ENCODE measurements around the gene KRTDAP. TPM values are rescaled to one million over a fixed set of nuclear protein-coding genes. Genes with fewer than 3 reads are reported as not detected.

The KRTDAP gene
- total and polyA plus RNA-seq, 2 donors from 2014 or later, result not detected

Other genes with a start within 250 kb of the KRTDAP start
- 87.2 TPM for gene LSR, start 241.5 kb downstream of the KRTDAP start, total RNA-seq
- gene LSR, start 241.5 kb downstream of the KRTDAP start, polyA plus RNA-seq (ENCODE audit: insufficient read depth, low read depth, low replicate concordance), result 37.9 TPM
- gene USF2, start 221.5 kb downstream of the KRTDAP start, total RNA-seq, result 118 TPM
- 82.8 TPM for gene USF2, start 221.5 kb downstream of the KRTDAP start, polyA plus RNA-seq (ENCODE audit: insufficient read depth, low read depth, low replicate concordance)
- gene HAMP, start 207.9 kb downstream of the KRTDAP start, total RNA-seq, result 1.3 TPM
- 1.1 TPM for gene HAMP, start 207.9 kb downstream of the KRTDAP start, polyA plus RNA-seq (ENCODE audit: insufficient read depth, low read depth, low replicate concordance)
- 1.1 TPM for gene MAG, start 198.3 kb downstream of the KRTDAP start, total RNA-seq
- gene MAG, start 198.3 kb downstream of the KRTDAP start, polyA plus RNA-seq (ENCODE audit: insufficient read depth, low read depth, low replicate concordance), result 0.41 TPM
- 15.4 TPM for gene CD22, start 161.3 kb downstream of the KRTDAP start, total RNA-seq
- 0.82 TPM for gene CD22, start 161.3 kb downstream of the KRTDAP start, polyA plus RNA-seq (ENCODE audit: insufficient read depth, low read depth, low replicate concordance)
- gene FFAR1, start 142.6 kb downstream of the KRTDAP start, total RNA-seq, result not detected
- gene FFAR1, start 142.6 kb downstream of the KRTDAP start, polyA plus RNA-seq (ENCODE audit: insufficient read depth, low read depth, low replicate concordance), result not detected
- not detected for gene FFAR3, start 132.0 kb downstream of the KRTDAP start, total RNA-seq
- gene FFAR3, start 132.0 kb downstream of the KRTDAP start, polyA plus RNA-seq (ENCODE audit: insufficient read depth, low read depth, low replicate concordance), result not detected
- not detected for gene GPR42, start 119.4 kb downstream of the KRTDAP start, total RNA-seq
- not detected for gene GPR42, start 119.4 kb downstream of the KRTDAP start, polyA plus RNA-seq (ENCODE audit: insufficient read depth, low read depth, low replicate concordance)
- gene FFAR2, start 42.2 kb downstream of the KRTDAP start, total RNA-seq, result 0.22 TPM
- gene FFAR2, start 42.2 kb downstream of the KRTDAP start, polyA plus RNA-seq (ENCODE audit: insufficient read depth, low read depth, low replicate concordance), result not detected
- 150 TPM for gene DMKN, start 23.2 kb upstream of the KRTDAP start, total RNA-seq
- 137 TPM for gene DMKN, start 23.2 kb upstream of the KRTDAP start, polyA plus RNA-seq (ENCODE audit: insufficient read depth, low read depth, low replicate concordance)
- gene SBSN, start 37.8 kb upstream of the KRTDAP start, total RNA-seq, result not detected
- gene SBSN, start 37.8 kb upstream of the KRTDAP start, polyA plus RNA-seq (ENCODE audit: insufficient read depth, low read depth, low replicate concordance), result not detected
- not detected for gene GAPDHS, start 43.0 kb upstream of the KRTDAP start, total RNA-seq
- gene GAPDHS, start 43.0 kb upstream of the KRTDAP start, polyA plus RNA-seq (ENCODE audit: insufficient read depth, low read depth, low replicate concordance), result not detected
- 76.9 TPM for gene TMEM147, start 55.2 kb upstream of the KRTDAP start, total RNA-seq
- gene TMEM147, start 55.2 kb upstream of the KRTDAP start, polyA plus RNA-seq (ENCODE audit: insufficient read depth, low read depth, low replicate concordance), result 233 TPM
- gene ATP4A, start 73.2 kb upstream of the KRTDAP start, total RNA-seq, result not detected
- not detected for gene ATP4A, start 73.2 kb upstream of the KRTDAP start, polyA plus RNA-seq (ENCODE audit: insufficient read depth, low read depth, low replicate concordance)
- gene PMIS2, start 95.7 kb upstream of the KRTDAP start, total RNA-seq, result not detected
- not detected for gene PMIS2, start 95.7 kb upstream of the KRTDAP start, polyA plus RNA-seq (ENCODE audit: insufficient read depth, low read depth, low replicate concordance)
- gene HAUS5, start 122.3 kb upstream of the KRTDAP start, total RNA-seq, result 15.9 TPM
- gene HAUS5, start 122.3 kb upstream of the KRTDAP start, polyA plus RNA-seq (ENCODE audit: insufficient read depth, low read depth, low replicate concordance), result 6.8 TPM
- gene RBM42, start 138.6 kb upstream of the KRTDAP start, total RNA-seq, result 77.6 TPM
- 78.1 TPM for gene RBM42, start 138.6 kb upstream of the KRTDAP start, polyA plus RNA-seq (ENCODE audit: insufficient read depth, low read depth, low replicate concordance)
- 0.38 TPM for gene ETV2, start 151.3 kb upstream of the KRTDAP start, total RNA-seq
- gene ETV2, start 151.3 kb upstream of the KRTDAP start, polyA plus RNA-seq (ENCODE audit: insufficient read depth, low read depth, low replicate concordance), result 3.3 TPM
- gene COX6B1, start 157.9 kb upstream of the KRTDAP start, total RNA-seq, result 323 TPM
- gene COX6B1, start 157.9 kb upstream of the KRTDAP start, polyA plus RNA-seq (ENCODE audit: insufficient read depth, low read depth, low replicate concordance), result 1,951 TPM
- gene UPK1A, start 176.1 kb upstream of the KRTDAP start, total RNA-seq, result not detected
- 0.32 TPM for gene UPK1A, start 176.1 kb upstream of the KRTDAP start, polyA plus RNA-seq (ENCODE audit: insufficient read depth, low read depth, low replicate concordance)
- 1.8 TPM for gene ZBTB32, start 214.1 kb upstream of the KRTDAP start, total RNA-seq
- not detected for gene ZBTB32, start 214.1 kb upstream of the KRTDAP start, polyA plus RNA-seq (ENCODE audit: insufficient read depth, low read depth, low replicate concordance)
- gene KMT2B, start 227.5 kb upstream of the KRTDAP start, total RNA-seq, result 40.8 TPM
- gene KMT2B, start 227.5 kb upstream of the KRTDAP start, polyA plus RNA-seq (ENCODE audit: insufficient read depth, low read depth, low replicate concordance), result 14.8 TPM